Measurements from ENCODE around the gene SORL1. TPM values are rescaled to one million over a fixed set of nuclear protein-coding genes. Genes with fewer than 3 reads are reported as not detected.

SORL1 gene
- total and polyA plus RNA-seq, 2 of the 13 experiments (the other 11 are each of a cell fraction or from before 2014, with no cell fraction given): 21.3 to 148 TPM

DNA sequence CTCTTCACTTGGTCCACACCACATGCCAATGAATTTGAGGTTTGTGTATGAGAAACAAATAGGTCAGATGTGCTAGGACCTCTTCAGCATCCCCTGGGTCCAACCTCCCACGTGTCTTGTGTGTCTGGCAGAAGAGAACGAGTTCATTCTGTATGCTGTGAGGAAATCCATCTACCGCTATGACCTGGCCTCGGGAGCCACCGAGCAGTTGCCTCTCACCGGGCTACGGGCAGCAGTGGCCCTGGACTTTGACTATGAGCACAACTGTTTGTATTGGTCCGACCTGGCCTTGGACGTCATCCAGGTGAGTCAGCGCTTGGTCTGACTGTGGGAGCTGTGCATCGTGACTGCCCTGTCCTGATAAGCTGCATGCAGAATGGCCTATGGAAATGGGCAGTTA is 101.7 kb downstream of the SORL1 start (continued):
- TF ChIP-seq, protein P1, sequence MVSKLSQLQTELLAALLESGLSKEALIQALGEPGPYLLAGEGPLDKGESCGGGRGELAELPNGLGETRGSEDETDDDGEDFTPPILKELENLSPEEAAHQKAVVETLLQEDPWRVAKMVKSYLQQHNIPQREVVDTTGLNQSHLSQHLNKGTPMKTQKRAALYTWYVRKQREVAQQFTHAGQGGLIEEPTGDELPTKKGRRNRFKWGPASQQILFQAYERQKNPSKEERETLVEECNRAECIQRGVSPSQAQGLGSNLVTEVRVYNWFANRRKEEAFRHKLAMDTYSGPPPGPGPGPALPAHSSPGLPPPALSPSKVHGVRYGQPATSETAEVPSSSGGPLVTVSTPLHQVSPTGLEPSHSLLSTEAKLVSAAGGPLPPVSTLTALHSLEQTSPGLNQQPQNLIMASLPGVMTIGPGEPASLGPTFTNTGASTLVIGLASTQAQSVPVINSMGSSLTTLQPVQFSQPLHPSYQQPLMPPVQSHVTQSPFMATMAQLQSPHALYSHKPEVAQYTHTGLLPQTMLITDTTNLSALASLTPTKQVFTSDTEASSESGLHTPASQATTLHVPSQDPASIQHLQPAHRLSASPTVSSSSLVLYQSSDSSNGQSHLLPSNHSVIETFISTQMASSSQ (IDR thresholded peaks at IDR 0.05; ENCODE audit: low read depth): no peak
- TF ChIP-seq, protein P1 (CRISPR knock-in tag; IDR thresholded peaks at IDR 0.05; ENCODE audit: borderline replicate concordance): peak; percentile 47; the same call in 1 of the 2 replicates
- TF ChIP-seq CHD4 (IDR thresholded peaks at IDR 0.05; ENCODE audit: borderline replicate concordance, low read length) (no peak), SNRNP70 (IDR thresholded peaks at IDR 0.05; ENCODE audit: low read depth, low read length) (no peak), U2AF2 (IDR thresholded peaks at IDR 0.05; ENCODE audit: low read depth, low read length) (no peak), EP300 (IDR thresholded peaks at IDR 0.05; ENCODE audit: low read depth in 2 of 2, low read length in 2 of 2) (peak; percentile 15 to 66; a peak in 2 of 4 replicates), EP300 (CRISPR knock-in tag; IDR thresholded peaks at IDR 0.05; ENCODE audit: borderline replicate concordance) (peak; percentile 70), MXD4 (CRISPR knock-in tag; IDR thresholded peaks at IDR 0.05) (peak; percentile 81), ZNF207 (IDR thresholded peaks at IDR 0.05; ENCODE audit: borderline replicate concordance) (no peak), PTBP1 (IDR thresholded peaks at IDR 0.05; ENCODE audit: low read depth, low read length, poor library complexity, severe bottlenecking) (no peak), NFIC (IDR thresholded peaks at IDR 0.05; ENCODE audit: low read length) (no peak), NFKB2 (CRISPR knock-in tag; IDR thresholded peaks at IDR 0.05; ENCODE audit: borderline replicate concordance) (peak; percentile 29; the same call in 1 of the 2 replicates), STAT5B (CRISPR knock-in tag; IDR thresholded peaks at IDR 0.05) (no peak), CEBPG (CRISPR knock-in tag; IDR thresholded peaks at IDR 0.05) (peak; percentile 67), RFXANK (CRISPR knock-in tag; IDR thresholded peaks at IDR 0.05) (no peak), MTA3 (CRISPR knock-in tag; IDR thresholded peaks at IDR 0.05) (no peak), GABPA (IDR thresholded peaks at IDR 0.05; ENCODE audit: low read depth, low read length) (no peak), GABPA (CRISPR knock-in tag; IDR thresholded peaks at IDR 0.05; ENCODE audit: low read depth) (peak; percentile 23; the same call in 1 of the 2 replicates), NCOA5 (CRISPR knock-in tag; IDR thresholded peaks at IDR 0.05) (no peak), HDAC6 (IDR thresholded peaks at IDR 0.05; ENCODE audit: low read depth, low read length) (no peak), HNRNPLL (IDR thresholded peaks at IDR 0.05; ENCODE audit: low read depth, low read length, poor library complexity, severe bottlenecking) (no peak)
- TF ChIP-seq, protein P2, sequence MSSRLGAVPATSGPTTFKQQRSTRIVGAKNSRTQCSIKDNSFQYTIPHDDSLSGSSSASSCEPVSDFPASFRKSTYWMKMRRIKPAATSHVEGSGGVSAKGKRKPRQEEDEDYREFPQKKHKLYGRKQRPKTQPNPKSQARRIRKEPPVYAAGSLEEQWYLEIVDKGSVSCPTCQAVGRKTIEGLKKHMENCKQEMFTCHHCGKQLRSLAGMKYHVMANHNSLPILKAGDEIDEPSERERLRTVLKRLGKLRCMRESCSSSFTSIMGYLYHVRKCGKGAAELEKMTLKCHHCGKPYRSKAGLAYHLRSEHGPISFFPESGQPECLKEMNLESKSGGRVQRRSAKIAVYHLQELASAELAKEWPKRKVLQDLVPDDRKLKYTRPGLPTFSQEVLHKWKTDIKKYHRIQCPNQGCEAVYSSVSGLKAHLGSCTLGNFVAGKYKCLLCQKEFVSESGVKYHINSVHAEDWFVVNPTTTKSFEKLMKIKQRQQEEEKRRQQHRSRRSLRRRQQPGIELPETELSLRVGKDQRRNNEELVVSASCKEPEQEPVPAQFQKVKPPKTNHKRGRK (CRISPR knock-in tag; IDR thresholded peaks at IDR 0.05): no peak
- TF ChIP-seq, protein P3, sequence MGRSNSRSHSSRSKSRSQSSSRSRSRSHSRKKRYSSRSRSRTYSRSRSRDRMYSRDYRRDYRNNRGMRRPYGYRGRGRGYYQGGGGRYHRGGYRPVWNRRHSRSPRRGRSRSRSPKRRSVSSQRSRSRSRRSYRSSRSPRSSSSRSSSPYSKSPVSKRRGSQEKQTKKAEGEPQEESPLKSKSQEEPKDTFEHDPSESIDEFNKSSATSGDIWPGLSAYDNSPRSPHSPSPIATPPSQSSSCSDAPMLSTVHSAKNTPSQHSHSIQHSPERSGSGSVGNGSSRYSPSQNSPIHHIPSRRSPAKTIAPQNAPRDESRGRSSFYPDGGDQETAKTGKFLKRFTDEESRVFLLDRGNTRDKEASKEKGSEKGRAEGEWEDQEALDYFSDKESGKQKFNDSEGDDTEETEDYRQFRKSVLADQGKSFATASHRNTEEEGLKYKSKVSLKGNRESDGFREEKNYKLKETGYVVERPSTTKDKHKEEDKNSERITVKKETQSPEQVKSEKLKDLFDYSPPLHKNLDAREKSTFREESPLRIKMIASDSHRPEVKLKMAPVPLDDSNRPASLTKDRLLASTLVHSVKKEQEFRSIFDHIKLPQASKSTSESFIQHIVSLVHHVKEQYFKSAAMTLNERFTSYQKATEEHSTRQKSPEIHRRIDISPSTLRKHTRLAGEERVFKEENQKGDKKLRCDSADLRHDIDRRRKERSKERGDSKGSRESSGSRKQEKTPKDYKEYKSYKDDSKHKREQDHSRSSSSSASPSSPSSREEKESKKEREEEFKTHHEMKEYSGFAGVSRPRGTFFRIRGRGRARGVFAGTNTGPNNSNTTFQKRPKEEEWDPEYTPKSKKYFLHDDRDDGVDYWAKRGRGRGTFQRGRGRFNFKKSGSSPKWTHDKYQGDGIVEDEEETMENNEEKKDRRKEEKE (IDR thresholded peaks at IDR 0.05): no peak

All from HepG2 (cell line).